ENCODE measurements around the gene CRTAC1. TPM values are rescaled to one million over a fixed set of nuclear protein-coding genes. Genes with fewer than 3 reads are reported as not detected.

The CRTAC1 gene
- total RNA-seq, 2 donors from 2014 or later, result not detected

DNA sequence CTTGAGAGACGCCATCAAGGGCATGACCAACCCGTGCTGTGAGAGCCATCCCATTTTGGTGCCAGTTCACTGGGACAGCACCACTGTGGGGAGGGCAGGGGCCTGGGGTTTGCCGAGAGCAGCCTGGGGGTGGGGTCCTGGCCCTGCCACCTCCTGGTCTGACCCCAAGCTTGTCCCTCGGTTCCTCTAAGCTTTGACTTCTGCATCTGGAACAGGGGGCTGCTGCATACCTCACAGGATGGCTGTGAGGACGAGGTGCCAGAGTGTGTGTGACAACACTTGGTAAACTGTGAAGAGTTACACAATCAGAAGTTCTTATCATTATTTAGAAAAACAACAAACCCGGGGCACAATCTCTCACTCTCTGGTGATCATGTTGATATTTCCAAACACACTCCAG, 89.9 kb downstream of the CRTAC1 start:
- no peak overlapping the region for H3K27ac Mint-ChIP-seq
- H3K4me1 Mint-ChIP-seq, result peaks cover 4% of the 10 kb centered on the region
- peaks cover 70% of the 10 kb centered on the region for H3K27me3 Mint-ChIP-seq
- H3K9me3 ChIP-seq (ENCODE audit: control insufficient read depth, low read length, poor library complexity, severe bottlenecking), result peaks cover 2% of the 10 kb centered on the region
- DNase-seq (no peak), ATAC-seq (no peak)
- H3K36me3 Mint-ChIP-seq (ENCODE audit: low read depth), result peaks cover 5% of the 10 kb centered on the region
- no peak overlapping the region for H3K4me3 Mint-ChIP-seq

DNA sequence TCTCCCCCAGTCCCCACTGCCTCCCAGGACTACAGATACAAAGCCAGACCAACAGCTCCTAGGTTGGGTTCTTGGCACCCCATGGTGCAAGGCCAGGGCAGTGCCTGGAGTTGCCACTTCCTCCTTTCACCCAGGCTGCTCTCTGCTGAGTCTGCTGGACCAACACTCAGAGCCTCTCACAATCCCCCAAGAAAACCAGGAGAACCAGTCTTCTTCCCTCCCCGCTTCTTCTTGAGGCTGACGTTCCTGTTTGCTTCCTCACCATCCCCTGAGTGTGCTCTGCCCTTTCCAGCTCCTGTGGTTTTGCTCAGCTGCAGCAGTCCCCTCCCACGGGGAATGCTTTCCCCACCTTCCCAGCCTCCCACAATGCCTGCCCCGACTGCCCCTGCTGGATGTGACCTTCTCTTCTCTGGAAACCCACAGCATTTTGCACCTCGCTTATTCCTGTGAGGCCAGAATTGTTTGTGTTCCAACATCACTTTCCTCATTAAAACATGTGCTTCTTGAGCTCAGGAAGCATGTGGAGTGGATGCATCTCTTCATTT, 90.9 kb downstream of the CRTAC1 start:
- Mint-ChIP-seq H3K27me3 (peaks cover 65% of the 10 kb centered on the region), H3K4me3 (no peak overlapping the region), H3K27ac (peak overlapping the region; percentile 37), H3K4me1 (peaks cover 4% of the 10 kb centered on the region), H3K36me3 (ENCODE audit: low read depth) (peaks cover 5% of the 10 kb centered on the region)
- no peaks in the 10 kb centered on the region for H3K9me3 ChIP-seq (ENCODE audit: control insufficient read depth, low read length, poor library complexity, severe bottlenecking)
- DNase-seq, result no peak
- ATAC-seq, result no peak

DNA sequence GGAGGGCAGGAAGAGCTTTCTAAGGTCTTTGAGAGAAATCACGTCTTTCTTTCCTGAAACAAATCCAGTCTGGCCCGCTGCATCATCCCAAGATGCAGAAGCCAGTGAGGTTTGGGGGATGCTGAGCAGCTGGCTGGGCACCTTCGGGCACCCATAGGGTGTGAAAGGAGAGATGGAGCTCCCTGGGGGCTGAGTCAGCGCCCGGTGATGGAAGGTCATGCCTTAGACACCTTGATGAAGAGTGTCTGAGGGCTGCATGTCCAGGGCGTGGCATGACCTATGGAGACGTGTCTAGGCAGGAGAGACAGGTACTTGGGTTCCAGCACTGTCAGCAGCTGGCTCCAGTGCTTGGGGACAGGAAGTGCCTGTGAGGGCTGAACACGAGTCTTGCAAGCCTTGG, 92.5 kb downstream of the CRTAC1 start:
- H3K9me3 ChIP-seq (ENCODE audit: control insufficient read depth, low read length, poor library complexity, severe bottlenecking), result no peaks in the 10 kb centered on the region
- Mint-ChIP-seq H3K4me3 (no peak overlapping the region), H3K27ac (no peak overlapping the region), H3K27me3 (peaks cover 64% of the 10 kb centered on the region), H3K36me3 (ENCODE audit: low read depth) (peaks cover 5% of the 10 kb centered on the region), H3K4me1 (peaks cover 4% of the 10 kb centered on the region)
- no peak for ATAC-seq
- no peak for DNase-seq

DNA sequence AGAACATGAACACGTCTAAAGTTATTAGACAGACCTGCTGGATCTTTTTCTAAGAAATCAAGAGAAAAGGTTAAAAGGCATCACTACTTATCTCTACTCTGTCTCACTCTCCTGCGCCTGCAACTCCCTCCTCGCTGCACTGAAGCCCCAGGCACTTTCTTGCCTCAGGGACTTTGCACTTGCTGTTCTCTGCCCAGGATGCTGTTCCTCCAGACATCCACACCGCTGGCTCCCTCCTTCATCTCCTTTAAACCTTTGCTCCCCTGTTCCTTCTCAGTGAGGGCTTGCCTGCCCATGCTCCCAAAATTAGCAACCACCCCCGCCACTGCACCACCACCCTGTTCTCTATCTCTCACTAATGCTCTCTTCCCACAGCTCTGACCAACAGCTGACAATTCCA, 93.4 kb downstream of the CRTAC1 start:
- Mint-ChIP-seq H3K4me1 (peaks cover 8% of the 10 kb centered on the region), H3K27ac (no peak overlapping the region), H3K4me3 (no peak overlapping the region), H3K36me3 (ENCODE audit: low read depth) (peaks cover 8% of the 10 kb centered on the region), H3K27me3 (peaks cover 64% of the 10 kb centered on the region)
- no peaks in the 10 kb centered on the region for H3K9me3 ChIP-seq (ENCODE audit: control insufficient read depth, low read length, poor library complexity, severe bottlenecking)
- no peak for ATAC-seq
- no peak for DNase-seq

DNA sequence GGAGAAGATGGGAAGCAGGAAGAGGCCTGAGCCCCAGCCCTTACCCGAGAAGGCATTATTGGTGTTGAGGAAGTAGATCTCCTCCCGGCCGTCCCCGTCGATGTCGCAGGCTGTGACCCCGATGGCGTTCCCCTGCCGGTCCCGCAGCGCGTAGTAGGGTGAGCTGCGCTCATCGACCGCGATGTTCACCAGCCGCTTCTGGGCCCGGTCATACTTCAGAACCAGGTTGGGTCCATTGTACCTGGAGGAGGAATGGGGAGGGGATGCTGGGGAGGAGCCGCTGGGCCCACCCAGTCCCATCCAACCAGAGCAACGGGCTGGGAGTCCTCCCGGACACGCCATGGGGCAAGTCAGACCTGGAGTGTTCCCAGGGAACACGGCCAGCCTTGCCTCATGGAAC, 94.3 kb downstream of the CRTAC1 start:
- Mint-ChIP-seq H3K4me1 (peaks cover 8% of the 10 kb centered on the region), H3K36me3 (ENCODE audit: low read depth) (peaks cover 6% of the 10 kb centered on the region), H3K4me3 (no peak overlapping the region), H3K27ac (no peak overlapping the region), H3K27me3 (peaks cover 57% of the 10 kb centered on the region)
- H3K9me3 ChIP-seq (ENCODE audit: control insufficient read depth, low read length, poor library complexity, severe bottlenecking), result no peaks in the 10 kb centered on the region
- DNase-seq (no peak), ATAC-seq (no peak)

DNA sequence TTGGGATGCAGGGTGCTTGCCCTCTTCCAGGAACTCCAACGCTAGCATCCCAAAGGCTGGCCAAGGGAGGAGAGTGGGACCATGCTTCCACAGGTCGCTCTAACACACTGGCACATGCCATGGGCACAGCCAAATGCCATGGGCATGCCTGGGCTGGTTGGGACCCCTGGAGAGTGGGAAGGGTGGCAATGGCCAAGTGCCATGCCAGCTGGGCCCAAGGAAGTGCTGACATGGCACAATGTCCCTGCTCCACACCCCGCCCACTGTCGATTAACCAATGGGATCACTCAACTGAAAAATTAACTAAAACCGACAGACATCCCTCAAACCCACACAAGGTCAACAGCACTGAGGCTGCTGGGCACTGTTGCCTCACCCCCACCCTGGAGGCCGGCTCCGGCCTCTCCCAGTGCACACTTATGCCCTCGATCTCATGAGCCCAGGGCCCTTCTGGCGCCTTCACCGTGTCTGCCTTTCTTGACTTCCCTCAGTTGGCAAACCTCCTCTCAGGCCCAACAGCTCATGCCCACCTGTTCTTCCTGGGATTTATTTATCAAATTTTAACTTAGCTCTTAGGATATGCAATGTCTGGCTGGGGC, 97.4 kb downstream of the CRTAC1 start:
- no peak for DNase-seq
- Mint-ChIP-seq H3K27me3 (peaks cover 53% of the 10 kb centered on the region), H3K27ac (no peak overlapping the region), H3K36me3 (ENCODE audit: low read depth) (peaks cover 6% of the 10 kb centered on the region), H3K4me3 (no peak overlapping the region), H3K4me1 (peaks cover 6% of the 10 kb centered on the region)
- ATAC-seq, result no peak
- no peaks in the 10 kb centered on the region for H3K9me3 ChIP-seq (ENCODE audit: control insufficient read depth, low read length, poor library complexity, severe bottlenecking)

DNA sequence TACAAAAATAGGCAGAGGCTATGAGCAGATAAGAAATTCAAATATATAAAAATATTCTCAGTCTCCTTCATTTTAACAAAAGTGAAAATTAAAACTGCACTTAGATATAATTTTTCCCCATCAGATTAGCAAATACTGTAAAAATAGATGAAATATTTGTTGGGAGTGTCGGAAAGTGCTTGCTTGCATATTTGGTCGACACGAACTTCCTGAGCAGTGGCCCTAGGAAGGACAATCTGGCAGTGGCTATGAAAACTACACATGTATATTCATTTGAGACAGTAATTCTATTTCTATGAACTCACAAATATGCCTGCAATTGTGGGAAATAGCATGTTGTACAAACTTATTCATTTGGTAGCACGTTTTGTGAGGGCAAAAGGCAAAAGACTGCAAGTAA, 99.4 kb downstream of the CRTAC1 start:
- H3K4me1 Mint-ChIP-seq, result peaks cover 4% of the 10 kb centered on the region

DNA sequence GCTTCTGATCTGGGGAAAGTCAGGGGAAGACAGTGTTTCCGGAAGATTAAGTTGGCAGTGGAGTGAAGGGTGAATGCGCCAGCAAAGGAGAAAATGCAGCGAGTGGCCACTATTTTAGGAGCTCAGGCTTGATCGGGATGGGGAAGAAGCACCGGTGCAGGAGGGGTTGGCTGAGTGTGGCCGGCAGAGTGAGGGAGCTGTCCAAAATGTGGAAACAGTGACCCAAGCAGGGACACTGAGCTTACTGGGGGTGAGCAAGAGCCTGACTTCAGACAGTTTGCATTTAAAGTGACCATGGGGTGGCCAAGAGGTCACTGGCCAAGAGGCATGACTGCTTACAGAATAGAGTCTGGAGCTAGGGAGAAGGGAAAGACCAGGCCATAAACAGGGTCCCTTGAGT, 101.5 kb downstream of the CRTAC1 start:
- H3K9me3 ChIP-seq (ENCODE audit: control insufficient read depth, low read length, poor library complexity, severe bottlenecking), result no peaks in the 10 kb centered on the region
- Mint-ChIP-seq H3K4me3 (no peak overlapping the region), H3K27ac (no peak overlapping the region), H3K4me1 (peaks cover 4% of the 10 kb centered on the region), H3K36me3 (ENCODE audit: low read depth) (peaks cover 14% of the 10 kb centered on the region), H3K27me3 (peaks cover 56% of the 10 kb centered on the region)
- no peak for DNase-seq
- ATAC-seq, result no peak

More for the DNA sequence above, 99.4 kb downstream of the CRTAC1 start:
- H3K36me3 Mint-ChIP-seq (ENCODE audit: low read depth), result peaks cover 5% of the 10 kb centered on the region
- no peaks in the 10 kb centered on the region for H3K9me3 ChIP-seq (ENCODE audit: control insufficient read depth, low read length, poor library complexity, severe bottlenecking)
- peaks cover 50% of the 10 kb centered on the region for H3K27me3 Mint-ChIP-seq
- no peak overlapping the region for H3K27ac Mint-ChIP-seq
- no peak overlapping the region for H3K4me3 Mint-ChIP-seq
- DNase-seq, result no peak
- no peak for ATAC-seq

DNA sequence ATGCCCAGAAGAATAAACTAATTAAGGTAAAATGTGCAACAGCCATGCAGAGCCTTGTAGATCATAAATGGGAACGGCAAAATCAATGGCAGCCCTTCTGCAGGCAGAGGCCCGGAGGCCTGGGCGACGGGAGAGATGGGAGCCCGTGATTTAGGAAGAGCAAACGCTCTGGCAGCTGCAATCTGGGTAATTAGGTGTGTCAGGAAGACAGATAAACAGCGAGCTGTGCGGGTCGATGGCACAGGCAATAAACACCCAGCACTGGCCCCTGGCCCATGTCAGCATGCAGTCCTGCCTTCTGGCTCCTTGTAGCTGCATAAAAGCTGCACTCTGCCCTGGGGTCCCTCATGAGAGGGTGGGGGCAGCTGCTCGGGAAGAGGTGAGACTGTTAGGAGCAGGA, 102.8 kb downstream of the CRTAC1 start:
- Mint-ChIP-seq H3K4me1 (peaks cover 4% of the 10 kb centered on the region), H3K4me3 (no peak overlapping the region), H3K36me3 (ENCODE audit: low read depth) (peaks cover 14% of the 10 kb centered on the region), H3K27ac (no peak overlapping the region), H3K27me3 (peaks cover 66% of the 10 kb centered on the region)
- H3K9me3 ChIP-seq (ENCODE audit: control insufficient read depth, low read length, poor library complexity, severe bottlenecking), result no peaks in the 10 kb centered on the region
- DNase-seq (no peak), ATAC-seq (no peak)

DNA sequence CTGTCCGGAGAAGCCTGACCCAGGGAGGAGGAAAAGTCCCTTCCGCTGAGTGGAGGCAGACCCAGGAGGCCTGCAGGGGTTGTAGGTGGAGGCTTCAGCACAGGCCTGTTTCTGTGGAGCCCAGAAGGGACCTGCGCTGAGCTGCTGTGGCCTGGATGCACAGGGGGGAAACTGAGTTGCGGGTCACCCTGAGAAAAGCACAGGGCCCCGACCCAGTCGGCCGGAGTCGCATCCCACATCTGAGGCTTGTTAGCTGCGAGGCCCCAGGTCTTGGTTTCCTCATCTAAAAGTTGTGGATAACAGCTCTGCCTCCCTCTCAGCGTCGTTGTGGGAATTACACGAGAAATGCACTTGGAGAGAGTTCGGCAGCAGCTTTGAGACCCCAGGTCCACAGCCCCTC, 104.4 kb downstream of the CRTAC1 start:
- ATAC-seq (no peak), DNase-seq (no peak)
- peaks cover 11% of the 10 kb centered on the region for H3K36me3 Mint-ChIP-seq (ENCODE audit: low read depth)
- no peak overlapping the region for H3K4me3 Mint-ChIP-seq
- H3K9me3 ChIP-seq (ENCODE audit: control insufficient read depth, low read length, poor library complexity, severe bottlenecking), result no peaks in the 10 kb centered on the region
- H3K27ac Mint-ChIP-seq, result no peak overlapping the region
- peaks cover 59% of the 10 kb centered on the region for H3K27me3 Mint-ChIP-seq
- H3K4me1 Mint-ChIP-seq, result peaks cover under 1% of the 10 kb centered on the region

DNA sequence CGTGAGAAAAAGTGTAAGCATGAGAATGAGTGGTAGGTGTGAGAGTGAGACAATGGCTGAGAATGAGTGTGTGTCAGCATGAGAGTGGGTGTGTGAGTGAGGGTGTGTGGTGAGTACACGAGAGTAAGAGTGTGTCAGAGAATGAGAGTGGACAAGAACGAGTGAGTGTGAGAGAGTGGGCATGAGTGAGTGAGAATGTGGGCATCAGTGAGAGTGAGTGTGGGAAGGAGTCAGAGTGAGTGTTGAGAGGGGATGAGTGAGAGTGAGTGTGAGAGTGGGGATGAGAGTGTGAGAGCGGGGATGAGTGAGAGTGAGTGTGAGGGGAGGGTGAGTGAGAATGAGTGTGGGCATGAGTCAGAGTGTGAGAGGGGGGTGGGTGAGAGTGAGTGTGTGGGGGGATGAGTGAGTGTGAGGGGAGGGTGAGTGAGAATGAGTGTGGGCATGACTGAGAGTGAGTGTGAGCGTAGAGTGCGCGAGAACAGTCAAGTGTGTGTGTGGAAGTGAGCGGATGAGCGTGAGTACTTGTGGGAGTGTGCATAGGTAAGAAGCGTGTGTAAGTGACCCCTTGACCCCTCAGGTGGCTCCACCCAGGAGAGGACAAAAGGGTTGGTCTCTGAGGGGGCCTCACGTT, 105.0 kb downstream of the CRTAC1 start:
- H3K4me1 Mint-ChIP-seq, result peaks cover 6% of the 10 kb centered on the region
- H3K9me3 ChIP-seq (ENCODE audit: control insufficient read depth, low read length, poor library complexity, severe bottlenecking), result no peaks in the 10 kb centered on the region
- no peak overlapping the region for H3K27ac Mint-ChIP-seq
- ATAC-seq, result no peak
- peaks cover 59% of the 10 kb centered on the region for H3K27me3 Mint-ChIP-seq
- DNase-seq, result no peak
- peaks cover 11% of the 10 kb centered on the region for H3K36me3 Mint-ChIP-seq (ENCODE audit: low read depth)
- H3K4me3 Mint-ChIP-seq, result no peak overlapping the region

DNA sequence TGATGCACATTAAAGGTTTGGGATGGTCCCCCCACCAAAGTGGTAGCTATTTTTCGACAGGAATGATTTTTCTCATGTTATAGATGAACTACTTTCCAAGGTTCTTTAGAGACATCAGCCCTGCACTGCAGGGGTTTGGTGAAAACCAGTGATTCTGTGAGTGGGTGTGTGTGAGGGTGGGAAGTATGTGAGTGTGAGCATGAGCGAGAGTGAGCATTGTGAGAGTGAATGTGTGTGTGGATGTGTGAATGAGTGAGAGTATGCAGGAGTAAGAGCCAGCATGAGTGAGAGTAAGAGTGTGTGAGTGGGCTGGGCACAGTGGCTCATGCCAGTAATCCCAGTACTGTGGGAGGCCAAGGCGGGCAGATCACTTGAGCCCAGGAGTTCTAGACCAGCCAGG, 105.7 kb downstream of the CRTAC1 start:
- DNase-seq (no peak), ATAC-seq (no peak)
- Mint-ChIP-seq H3K27me3 (peaks cover 59% of the 10 kb centered on the region), H3K4me3 (no peak overlapping the region), H3K36me3 (ENCODE audit: low read depth) (peaks cover 11% of the 10 kb centered on the region), H3K27ac (no peak overlapping the region), H3K4me1 (peaks cover 6% of the 10 kb centered on the region)
- no peaks in the 10 kb centered on the region for H3K9me3 ChIP-seq (ENCODE audit: control insufficient read depth, low read length, poor library complexity, severe bottlenecking)

DNA sequence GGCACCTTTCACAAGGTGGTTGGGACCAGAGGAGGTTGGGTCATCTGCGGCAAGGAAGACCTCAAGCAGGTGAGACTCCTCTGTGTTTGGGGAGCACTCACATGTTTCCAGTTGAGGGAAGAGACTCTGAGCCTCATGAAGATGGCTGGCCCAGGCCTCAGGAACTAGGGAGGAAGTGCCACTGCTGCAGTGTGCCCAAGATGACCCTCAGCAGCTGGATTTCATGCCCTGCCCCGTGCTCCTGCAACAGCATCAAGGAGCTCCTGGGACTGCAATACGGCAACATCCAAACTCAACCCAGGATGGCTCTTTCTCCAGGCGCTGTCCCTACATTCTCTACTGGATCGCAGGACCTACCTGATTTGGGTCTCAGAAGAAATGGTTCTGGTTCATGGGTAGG, 106.9 kb downstream of the CRTAC1 start:
- Mint-ChIP-seq H3K36me3 (ENCODE audit: low read depth) (peaks cover 11% of the 10 kb centered on the region), H3K27me3 (peaks cover 50% of the 10 kb centered on the region), H3K4me1 (peaks cover 9% of the 10 kb centered on the region), H3K4me3 (no peak overlapping the region), H3K27ac (no peak overlapping the region)
- ATAC-seq (no peak), DNase-seq (no peak)
- H3K9me3 ChIP-seq (ENCODE audit: control insufficient read depth, low read length, poor library complexity, severe bottlenecking), result no peaks in the 10 kb centered on the region

DNA sequence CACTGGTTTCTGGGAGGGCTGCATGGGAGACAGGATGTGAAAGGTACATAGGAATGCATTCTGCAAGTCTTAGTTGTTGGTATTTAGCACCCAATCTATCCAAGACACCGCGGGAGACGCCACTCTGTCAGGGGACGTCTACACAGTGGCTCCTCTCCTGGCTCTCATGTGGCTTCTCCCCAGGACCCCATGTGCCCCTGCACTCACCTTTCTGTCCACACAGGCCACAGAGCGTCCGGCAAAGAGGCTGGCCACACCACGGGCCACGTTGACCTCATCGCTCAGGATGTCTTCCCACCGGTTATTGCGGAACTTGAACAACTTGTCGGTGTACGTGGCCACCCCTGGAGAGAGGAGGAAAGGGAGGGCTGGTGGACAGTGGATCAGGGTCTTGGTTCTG, 107.4 kb downstream of the CRTAC1 start:
- Mint-ChIP-seq H3K4me3 (no peak overlapping the region), H3K36me3 (ENCODE audit: low read depth) (peaks cover 11% of the 10 kb centered on the region), H3K27ac (no peak overlapping the region), H3K4me1 (peaks cover 13% of the 10 kb centered on the region), H3K27me3 (peaks cover 50% of the 10 kb centered on the region)
- ATAC-seq (no peak), DNase-seq (no peak)
- no peaks in the 10 kb centered on the region for H3K9me3 ChIP-seq (ENCODE audit: control insufficient read depth, low read length, poor library complexity, severe bottlenecking)

Measured in T-helper 17 cell (primary cell).